ENCODE results near the gene ORMDL3. TPM values are rescaled to one million over a fixed set of nuclear protein-coding genes. Genes with fewer than 3 reads are reported as not detected.
"Not testable (repeated sequence)": the region's sequence is repeated elsewhere in the genome, so short reads cannot be mapped to it uniquely, and the experiment has no call there.

Gene ORMDL3
- polyA plus RNA-seq, 1 experiment: 45.6 TPM

DNA sequence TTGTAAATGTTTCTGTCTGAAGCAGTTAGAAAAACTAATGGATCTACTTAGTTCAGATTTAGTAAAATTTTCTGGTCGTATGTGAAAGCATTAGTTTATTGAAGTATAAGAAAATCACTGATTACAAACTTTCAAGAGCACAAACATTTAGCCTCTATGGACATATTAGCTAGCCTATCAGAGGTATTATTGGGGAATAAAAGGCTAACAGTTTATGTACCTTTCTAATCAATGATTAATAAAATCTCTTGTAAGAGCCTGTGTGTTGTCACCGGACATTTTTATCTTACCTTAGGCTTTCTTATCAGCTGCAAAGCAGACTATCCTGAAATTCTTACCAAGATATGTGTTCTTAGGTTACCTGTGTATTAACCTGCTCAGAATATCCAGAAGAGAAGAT lies 38.2 kb downstream of the ORMDL3 start:
- ChIA-PET CTCF (no interaction called here), POLR2A (no interaction called here)

GRCh38 chr17:39887078-39887477 lies 40.3 kb downstream of the ORMDL3 start:
- DNase-seq (ENCODE audit: low read depth, low spot score): no peak
- CTCF ChIA-PET: interaction anchor here (0.6 kb wide), 1 partner anchor 26 kb away, joined by 3 read pairs; no protein-coding TSS in a partner anchor
- peaks cover 28% of the 10 kb centered on the region for H3K27me3 ChIP-seq (ENCODE audit: control insufficient read depth, insufficient read depth, low read length)
- no peak for TF ChIP-seq CTCF (IDR thresholded peaks at IDR 0.05; ENCODE audit: low read depth, low read length)
- POLR2A ChIA-PET: no interaction called here
- no peak overlapping the region for H3K4me3 ChIP-seq (ENCODE audit: low read depth, low read length)
- no peak overlapping the region for H3K27ac ChIP-seq (ENCODE audit: low read depth, low read length)
- H3K9me3 ChIP-seq (ENCODE audit: control insufficient read depth, insufficient read depth, low read length): no peaks in the 10 kb centered on the region

More for the DNA sequence above, 38.2 kb downstream of the ORMDL3 start:
- H3K4me3 ChIP-seq (ENCODE audit: low read depth, low read length): no peak overlapping the region
- no peak for TF ChIP-seq CTCF (IDR thresholded peaks at IDR 0.05; ENCODE audit: low read depth, low read length)
- peaks cover 38% of the 10 kb centered on the region for H3K27me3 ChIP-seq (ENCODE audit: control insufficient read depth, insufficient read depth, low read length)
- H3K27ac ChIP-seq (ENCODE audit: low read depth, low read length): no peak overlapping the region
- no peak for DNase-seq (ENCODE audit: low read depth, low spot score)
- no peaks in the 10 kb centered on the region for H3K9me3 ChIP-seq (ENCODE audit: control insufficient read depth, insufficient read depth, low read length)

DNA sequence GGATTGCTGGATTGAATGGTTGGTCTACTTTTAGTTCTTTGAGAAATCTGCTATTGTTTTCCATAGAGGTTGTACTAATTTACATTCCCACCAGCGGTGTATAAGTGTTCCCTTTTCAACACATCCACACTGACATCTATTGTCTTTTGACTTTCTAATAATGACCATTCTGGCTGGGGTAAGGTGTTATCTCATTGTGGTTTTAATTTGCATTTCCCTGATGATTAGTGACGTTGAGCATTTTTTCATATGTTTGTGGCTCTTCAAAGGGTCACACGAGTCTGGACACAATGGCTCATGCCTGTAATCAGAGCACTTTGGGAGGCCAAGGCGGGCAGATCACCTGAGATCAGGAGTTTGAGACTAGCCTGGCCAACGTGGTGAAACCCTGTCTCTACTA lies 41.3 kb downstream of the ORMDL3 start:
- H3K4me3 ChIP-seq (ENCODE audit: low read depth, low read length); POLR2A ChIA-PET; DNase-seq (ENCODE audit: low read depth, low spot score); H3K27ac ChIP-seq (ENCODE audit: low read depth, low read length); H3K9me3 ChIP-seq (ENCODE audit: control insufficient read depth, insufficient read depth, low read length): not testable (repeated sequence)
- H3K27me3 ChIP-seq (ENCODE audit: control insufficient read depth, insufficient read depth, low read length): peaks cover 28% of the 10 kb centered on the region
- CTCF ChIA-PET: interaction anchor here (3.0 kb wide), 1 partner anchor 13 kb away, joined by 10 read pairs; no protein-coding TSS in a partner anchor

GRCh38 chr17:39872751-39873150 lies 54.6 kb downstream of the ORMDL3 start:
- Histone ChIP-seq H3K9me3 (ENCODE audit: control insufficient read depth, insufficient read depth, low read length) (peaks cover 8% of the 10 kb centered on the region), H3K27me3 (ENCODE audit: control insufficient read depth, insufficient read depth, low read length) (peaks cover 21% of the 10 kb centered on the region), H3K4me3 (ENCODE audit: low read depth, low read length) (no peak overlapping the region), H3K27ac (ENCODE audit: low read depth, low read length) (no peak overlapping the region)
- peak; percentile 11 for DNase-seq (ENCODE audit: low read depth, low spot score)
- ChIA-PET CTCF (interaction anchor here (0.5 to 4.9 kb wide), 11 partner anchors 10 to 154 kb away, joined by 3 to 64 read pairs (median 4); partner anchors contain the start of gene PSMD3), POLR2A (interaction anchor here (1.6 kb wide), 1 partner anchor 108 kb away, joined by 16 read pairs; the partner anchor contains the start of gene PSMD3)
- peak; percentile 57 for TF ChIP-seq CTCF (IDR thresholded peaks at IDR 0.05; ENCODE audit: low read depth, low read length)

DNA sequence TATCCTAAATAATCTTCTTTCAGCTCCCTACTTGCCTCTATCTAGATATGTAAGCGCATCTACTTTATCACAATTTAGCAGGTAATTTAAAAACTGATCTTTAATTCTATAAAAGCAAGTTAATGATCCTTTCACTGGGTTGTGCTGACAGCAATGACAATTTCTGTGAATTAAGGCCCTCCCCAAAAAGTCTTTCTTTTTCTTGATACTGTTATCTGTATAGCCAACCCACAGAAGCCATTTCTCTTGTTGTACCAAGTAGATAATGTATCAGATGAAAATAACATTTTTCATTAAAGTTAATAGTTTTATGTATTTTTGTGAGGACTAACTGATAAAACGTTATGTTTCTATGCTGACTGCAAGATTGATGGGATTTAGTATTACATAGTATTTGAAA lies 55.6 kb downstream of the ORMDL3 start:
- Histone ChIP-seq H3K9me3 (ENCODE audit: control insufficient read depth, insufficient read depth, low read length) (peaks cover 15% of the 10 kb centered on the region), H3K27ac (ENCODE audit: low read depth, low read length) (no peak overlapping the region), H3K4me3 (ENCODE audit: low read depth, low read length) (no peak overlapping the region), H3K27me3 (ENCODE audit: control insufficient read depth, insufficient read depth, low read length) (peaks cover 26% of the 10 kb centered on the region)
- ChIA-PET CTCF (interaction anchor here (1.5 to 4.9 kb wide), 4 partner anchors 68 to 155 kb away, joined by 4 to 64 read pairs (median 12); partner anchors contain the start of gene PSMD3), POLR2A (no interaction called here)
- no peak for TF ChIP-seq CTCF (IDR thresholded peaks at IDR 0.05; ENCODE audit: low read depth, low read length)
- no peak for DNase-seq (ENCODE audit: low read depth, low spot score)

Other genes starting within 250 kb of the ORMDL3 start
- gene PGAP3, start 239.5 kb downstream of the ORMDL3 start, polyA plus RNA-seq (2011; rRNA removed): 9.6 and 13.9 TPM in 2 replicates
- 21.2 and 27.9 TPM in 2 replicates for gene ERBB2, start 227.5 kb downstream of the ORMDL3 start, polyA plus RNA-seq (2011; rRNA removed)
- gene MIEN1, start 197.1 kb downstream of the ORMDL3 start, polyA plus RNA-seq (2011; rRNA removed): 31.9 and 45.4 TPM in 2 replicates
- 0.05 and 0.14 TPM in 2 replicates for gene GRB7, start 189.7 kb downstream of the ORMDL3 start, polyA plus RNA-seq (2011; rRNA removed)
- gene IKZF3, start 63.3 kb downstream of the ORMDL3 start, polyA plus RNA-seq (2011; rRNA removed): not detected in 2 replicates
- gene ZPBP2, start 59.4 kb downstream of the ORMDL3 start, polyA plus RNA-seq (2011; rRNA removed): not detected in 2 replicates
- gene GSDMB, start 9.0 kb downstream of the ORMDL3 start, polyA plus RNA-seq (2011; rRNA removed): 5.0 and 5.3 TPM in 2 replicates
- not detected in 2 replicates for gene LRRC3C, start 131 bp upstream of the ORMDL3 start, polyA plus RNA-seq (2011; rRNA removed)
- gene GSDMA, start 35.4 kb upstream of the ORMDL3 start, polyA plus RNA-seq (2011; rRNA removed): not detected in 2 replicates
- 62.6 and 81.6 TPM in 2 replicates for gene PSMD3, start 53.2 kb upstream of the ORMDL3 start, polyA plus RNA-seq (2011; rRNA removed)
- gene CSF3, start 87.8 kb upstream of the ORMDL3 start, polyA plus RNA-seq (2011; rRNA removed): 0.05 TPM in 1 of 2 replicates, not detected in the other
- gene MED24, start 126.8 kb upstream of the ORMDL3 start, polyA plus RNA-seq (2011; rRNA removed): 47.0 and 54.0 TPM in 2 replicates
- 25.2 and 32.0 TPM in 2 replicates for gene THRA, start 135.4 kb upstream of the ORMDL3 start, polyA plus RNA-seq (2011; rRNA removed)
- gene NR1D1, start 173.0 kb upstream of the ORMDL3 start, polyA plus RNA-seq (2011; rRNA removed): 0.62 and 1.0 TPM in 2 replicates
- gene MSL1, start 194.4 kb upstream of the ORMDL3 start, polyA plus RNA-seq (2011; rRNA removed): 69.8 and 92.2 TPM in 2 replicates
- gene CASC3, start 212.9 kb upstream of the ORMDL3 start, polyA plus RNA-seq (2011; rRNA removed): 40.1 and 46.9 TPM in 2 replicates
- gene RAPGEFL1, start 249.9 kb upstream of the ORMDL3 start, polyA plus RNA-seq (2011; rRNA removed): 2.9 and 3.0 TPM in 2 replicates

Measured in AG04450 (cell line).